GM11168 (cell line): Measurements from ENCODE around the gene NKAIN2.
"Not testable (repeated sequence)": the region's sequence is repeated elsewhere in the genome, so short reads cannot be mapped to it uniquely, and the experiment has no call there.

Source experiments
- in situ Hi-C: fragments of 300-500 bp; cut with MboI; formaldehyde crosslinking; loops from one replicate; pipeline ENCODE4 v1.12.0; 2022; ENCODE audit warnings: low sequenced_read_pairs; ENCODE audit not compliant: unreplicated experiment

Gene NKAIN2

DNA sequence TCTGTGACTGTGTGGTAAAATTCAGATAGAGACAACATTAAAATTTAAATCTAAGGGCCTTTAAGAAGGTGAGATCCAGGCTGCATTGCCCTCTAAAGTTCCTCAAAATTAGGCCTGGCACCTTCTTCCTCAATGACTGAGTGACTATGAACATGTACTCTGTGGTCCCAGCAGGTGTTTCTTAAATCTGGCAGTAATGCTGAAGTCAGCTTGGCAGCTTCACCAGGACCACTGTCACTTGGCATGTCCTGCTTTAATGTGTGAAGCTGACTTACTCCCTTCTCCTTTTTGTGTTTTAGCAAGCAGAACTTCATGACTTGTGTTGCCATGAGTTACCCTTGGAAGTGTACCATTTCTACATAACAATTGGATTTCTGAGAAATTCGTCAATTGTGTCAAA, 141.7 kb downstream of the NKAIN2 start:
- in situ Hi-C loops = no loop called here

DNA sequence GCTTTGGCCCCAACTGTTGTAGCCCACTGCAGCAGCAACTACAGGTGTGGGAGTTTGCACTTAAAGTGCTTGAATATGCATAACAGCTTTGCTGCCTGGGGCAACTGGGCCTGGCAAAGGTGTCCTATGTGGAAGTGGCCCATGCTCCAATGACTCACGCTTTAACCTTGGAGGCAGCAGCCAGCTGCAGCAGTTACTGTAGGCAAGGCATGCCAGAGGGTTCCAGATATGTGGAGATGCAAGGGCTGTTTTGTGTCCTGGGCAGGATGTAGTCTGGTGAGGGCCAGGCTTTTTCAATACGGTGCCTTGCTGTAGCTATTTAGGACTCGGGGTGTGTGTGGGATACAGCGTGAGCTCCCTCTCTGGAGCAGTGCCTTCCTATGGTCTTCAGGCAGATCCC, 150.3 kb downstream of the NKAIN2 start:
- in situ Hi-C loops = no loop called here

DNA sequence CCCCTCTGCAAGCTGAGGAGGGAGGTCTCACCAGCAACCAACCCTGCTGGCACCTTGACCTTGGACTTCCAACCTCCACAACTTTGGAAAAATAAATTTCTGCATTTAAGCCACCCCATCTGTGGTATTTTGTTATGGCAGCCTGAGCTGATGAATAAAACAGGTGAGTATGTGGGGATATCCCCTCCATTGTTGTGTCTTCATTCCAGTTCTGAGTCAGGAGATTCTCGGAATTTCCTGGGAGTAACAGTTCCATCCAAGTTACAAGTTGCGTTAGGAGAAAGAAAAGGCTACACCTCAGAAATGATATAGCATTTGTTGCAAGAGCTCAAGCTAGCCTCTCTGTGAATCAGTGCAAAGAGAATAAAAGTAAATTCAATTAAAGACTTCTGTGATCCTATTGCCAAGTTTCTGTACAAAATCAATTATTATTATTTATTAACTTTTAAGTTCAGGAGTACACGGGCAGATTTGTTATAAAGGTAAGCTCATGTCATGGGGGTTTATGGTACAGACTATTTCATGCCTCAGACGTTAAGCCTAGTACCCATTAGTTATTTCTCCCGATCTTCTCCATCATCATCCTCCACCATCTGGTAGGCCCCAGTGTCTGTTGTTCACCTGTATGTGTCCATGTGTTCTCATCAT, 153.0 kb downstream of the NKAIN2 start:
- in situ Hi-C loops = no loop called here

DNA sequence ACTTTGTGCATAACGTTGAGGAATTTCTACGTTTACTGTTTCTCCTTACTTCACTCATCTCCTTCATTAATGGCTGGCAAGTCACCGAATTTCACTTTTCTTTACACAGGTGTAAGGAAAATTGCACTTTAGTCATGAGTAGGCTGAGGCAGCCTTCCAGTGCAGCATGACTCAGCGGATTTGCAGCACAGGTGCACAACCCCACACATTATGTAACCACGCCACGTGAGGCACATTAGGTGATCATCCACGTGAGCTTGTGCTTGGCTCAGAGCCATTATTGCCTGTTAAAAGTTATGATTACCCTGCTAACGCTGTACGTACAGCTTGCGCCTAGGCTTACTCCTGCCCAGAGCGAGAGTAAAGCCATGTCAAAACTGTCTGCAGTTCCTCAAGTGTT, 158.8 kb downstream of the NKAIN2 start:
- in situ Hi-C loops = no loop called here

DNA sequence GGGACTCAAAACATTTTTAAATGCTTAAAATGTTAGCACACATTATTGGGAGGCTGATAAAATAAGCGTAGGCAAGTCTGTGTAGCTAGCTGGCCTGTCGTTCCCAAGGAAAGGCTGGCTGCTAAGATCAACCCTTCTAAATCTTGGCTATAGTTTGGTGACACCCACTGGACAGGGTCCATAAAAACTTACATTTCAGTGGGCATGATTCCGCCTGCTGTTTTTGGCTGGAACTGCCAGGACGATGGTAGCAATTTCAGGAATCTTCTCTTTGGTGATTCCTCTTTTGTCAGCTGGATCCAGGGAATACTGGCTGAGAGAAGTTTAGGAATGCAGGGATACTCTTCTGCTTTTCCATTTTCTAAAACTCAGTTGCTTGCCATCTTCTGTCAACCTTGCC, 162.2 kb downstream of the NKAIN2 start:
- in situ Hi-C loops = no loop called here

DNA sequence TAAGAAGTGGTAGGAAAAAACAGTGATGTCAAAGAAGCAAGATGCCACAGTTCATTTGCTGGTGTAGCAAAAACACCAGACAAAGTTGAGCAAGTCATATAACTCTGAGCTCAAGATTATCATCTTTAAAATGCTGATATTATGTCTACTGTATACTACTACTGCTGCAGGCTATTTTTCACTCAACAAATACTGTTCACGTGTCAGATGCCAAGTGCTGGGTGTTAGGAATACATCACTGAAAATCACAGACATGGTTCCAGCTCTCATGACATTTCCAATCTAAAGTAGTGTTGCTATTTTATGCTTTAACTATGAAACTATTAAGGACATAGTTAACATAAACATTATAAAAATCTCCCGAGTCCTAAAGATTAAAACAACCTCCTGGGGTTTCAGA, 163.0 kb downstream of the NKAIN2 start:
- in situ Hi-C loops = no loop called here

DNA sequence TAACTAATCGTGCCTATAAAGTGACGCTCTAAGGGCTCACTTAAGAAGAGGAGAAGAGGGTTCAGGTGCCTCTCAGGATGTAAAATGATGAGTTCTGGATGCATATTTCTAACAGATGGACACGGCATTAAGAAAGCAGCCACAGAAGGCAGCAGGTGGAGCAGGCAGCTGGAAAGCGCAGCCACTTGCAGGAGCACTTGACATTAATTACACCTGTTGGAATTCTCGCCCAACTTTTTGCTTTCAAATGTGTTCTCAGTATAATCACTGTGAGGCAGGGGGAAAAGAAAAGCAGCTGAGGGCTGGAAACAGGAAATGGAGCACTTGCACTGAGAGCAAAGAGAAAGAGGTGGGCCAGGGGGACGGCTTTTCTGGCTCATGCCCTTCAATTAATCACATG, 164.2 kb downstream of the NKAIN2 start:
- in situ Hi-C loops = no loop called here

DNA sequence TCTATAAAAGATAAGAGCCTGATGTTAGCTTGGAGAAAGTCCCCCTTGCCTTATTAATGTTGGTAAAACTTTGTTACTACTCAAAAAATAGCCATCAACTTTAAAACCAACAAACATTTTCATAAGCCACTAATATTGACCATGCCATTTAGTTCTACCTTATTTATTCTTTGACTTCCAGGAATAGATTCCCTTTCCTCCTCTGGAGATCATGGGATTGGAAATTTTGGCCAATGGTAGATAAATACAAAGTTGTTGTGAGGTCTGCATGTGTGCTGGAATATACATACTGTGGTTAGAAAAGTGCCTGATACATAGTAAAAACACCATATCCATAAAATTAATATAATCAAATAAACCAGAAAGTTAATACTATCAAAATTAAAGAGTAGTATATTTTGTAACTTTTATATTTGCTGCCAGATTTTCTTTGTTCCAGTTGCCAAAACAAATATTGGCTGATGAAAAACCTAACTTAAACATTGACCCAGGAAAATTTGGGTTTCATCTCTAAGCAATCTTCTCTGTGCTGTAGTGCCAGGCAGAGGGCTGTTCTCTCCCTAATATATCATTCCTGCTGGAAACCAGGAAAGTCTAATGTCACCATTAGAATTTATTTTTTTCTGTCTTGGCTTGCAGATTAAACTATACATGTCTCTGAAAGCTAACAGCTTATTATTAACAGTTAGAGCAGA, 169.1 kb downstream of the NKAIN2 start:
- in situ Hi-C loops = no loop called here

DNA sequence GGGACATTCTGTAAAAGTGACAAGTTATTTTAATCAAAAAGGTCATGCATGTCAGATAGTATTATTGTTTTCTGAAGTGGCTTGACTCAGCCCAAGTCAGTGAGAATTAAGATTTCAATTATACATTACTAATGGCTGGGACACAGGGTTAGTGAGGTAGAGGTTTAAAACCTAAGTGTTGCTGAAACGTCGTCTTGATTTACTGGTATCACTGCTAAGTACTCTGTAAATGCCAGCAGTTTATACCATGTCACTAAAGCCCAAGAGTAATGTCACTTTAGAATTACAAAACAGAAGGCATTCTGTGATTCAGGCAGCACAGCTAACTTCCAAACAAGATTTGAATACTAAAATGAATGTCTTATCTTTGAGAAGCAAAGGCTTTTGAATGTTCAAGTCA, 176.6 kb downstream of the NKAIN2 start:
- in situ Hi-C loops = no loop called here

DNA sequence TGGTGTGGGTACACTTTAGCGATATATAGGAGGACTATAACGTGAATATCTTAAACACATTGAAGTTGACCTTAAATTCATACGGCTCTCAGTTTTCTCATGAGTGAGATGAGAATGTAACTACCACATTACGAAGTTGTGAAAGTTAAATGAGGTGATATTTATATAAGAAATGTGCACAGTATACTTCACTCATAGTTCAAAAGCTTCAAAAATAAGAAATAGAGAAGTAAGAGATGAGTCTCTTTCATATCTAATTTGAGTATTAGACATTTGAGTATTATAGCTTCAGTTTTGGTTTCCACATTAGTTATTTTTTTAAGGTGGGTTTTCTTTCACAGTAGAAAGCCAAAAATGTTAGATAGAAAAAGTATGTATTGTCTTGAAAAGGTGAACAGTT, 183.3 kb downstream of the NKAIN2 start:
- in situ Hi-C loops = no loop called here

DNA sequence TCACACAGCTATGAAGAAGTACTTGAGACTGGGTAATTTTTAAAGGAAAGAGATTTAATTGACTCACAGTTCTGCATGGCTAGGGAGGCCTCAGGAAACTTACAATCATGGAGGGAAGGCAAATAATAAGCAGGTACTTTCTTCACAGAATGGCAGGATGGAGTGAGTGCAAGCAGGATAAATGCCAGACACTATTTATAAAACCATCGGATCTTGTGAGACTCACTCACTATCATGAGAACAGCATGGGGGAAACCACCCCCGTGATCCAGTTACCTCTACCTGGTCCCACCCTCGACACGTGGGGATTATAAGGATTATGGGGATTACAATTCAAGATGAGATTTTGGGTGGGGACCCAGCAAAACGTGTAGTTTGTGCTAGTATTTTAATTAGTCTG, 186.3 kb downstream of the NKAIN2 start:
- in situ Hi-C loops = not testable (repeated sequence)

DNA sequence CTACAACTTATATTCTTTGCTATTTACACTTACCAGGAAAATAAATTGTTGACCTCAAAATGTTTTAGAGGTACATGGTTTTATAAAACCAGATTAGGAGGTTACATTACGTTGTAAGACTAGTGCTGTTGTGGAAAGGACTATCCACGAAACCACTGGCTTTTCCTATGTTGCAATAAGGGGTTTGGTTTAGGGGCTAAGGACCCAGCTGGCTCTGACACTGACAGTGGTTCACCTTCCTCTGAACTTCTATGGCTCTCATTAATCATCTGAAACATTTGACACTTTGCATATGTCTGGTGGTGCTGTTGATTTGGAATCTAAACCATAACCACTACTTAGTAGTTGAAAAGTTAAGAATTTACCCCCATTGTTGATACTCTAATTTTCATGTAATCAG, 186.7 kb downstream of the NKAIN2 start:
- in situ Hi-C loops = no loop called here

DNA sequence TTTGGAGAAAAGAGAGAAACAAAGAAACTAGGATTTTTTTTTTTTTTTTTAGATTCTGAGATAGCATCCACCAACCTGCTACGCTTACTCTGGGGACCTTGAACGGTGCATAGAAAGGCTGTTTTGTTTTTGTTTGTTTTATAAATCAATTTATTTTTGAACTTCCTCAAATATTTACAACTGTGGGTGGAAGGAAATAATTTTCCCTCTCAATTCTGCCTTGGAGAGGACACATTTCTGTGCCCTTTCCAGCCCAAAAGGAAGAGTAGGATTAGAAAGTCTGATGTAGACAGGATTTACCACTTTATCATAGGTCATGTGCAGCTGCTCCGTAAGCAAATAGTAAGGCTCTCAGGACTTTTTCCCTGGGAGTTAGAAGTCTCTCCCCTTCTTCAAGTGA, 190.5 kb downstream of the NKAIN2 start:
- in situ Hi-C loops = no loop called here

DNA sequence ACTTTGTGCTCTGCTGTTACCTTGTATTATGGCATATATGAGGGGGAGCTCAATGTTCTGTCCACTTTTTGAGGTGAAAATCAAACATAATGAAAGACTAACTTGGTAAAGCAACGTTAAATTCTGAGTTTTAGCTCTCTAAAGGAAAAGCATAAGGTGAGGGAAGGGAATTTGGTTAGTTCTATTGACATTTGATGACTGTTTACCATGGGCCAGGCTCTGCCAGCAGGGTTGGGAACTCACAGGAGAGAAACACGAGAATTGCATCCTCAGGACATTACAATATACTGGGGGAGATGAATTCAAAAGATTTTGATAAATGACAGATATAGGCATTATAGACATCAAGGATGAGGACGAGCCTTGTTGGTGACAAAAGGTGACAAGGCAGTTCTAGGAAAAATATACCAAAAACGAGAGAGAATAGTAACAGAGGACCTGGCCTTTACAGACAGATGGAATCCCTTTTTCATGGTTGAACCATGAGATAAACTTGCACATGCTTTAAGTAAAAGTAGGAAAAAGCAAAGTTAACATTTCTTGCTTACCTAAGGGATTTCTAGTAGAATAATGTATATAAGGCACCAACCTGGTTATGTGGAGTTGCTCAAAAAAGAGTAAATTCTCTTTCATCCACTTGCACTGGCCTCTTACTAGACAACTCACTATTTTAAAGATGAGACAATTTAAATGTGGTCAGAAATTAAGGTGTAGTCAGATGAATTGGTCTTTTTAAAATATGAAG, 191.4 kb downstream of the NKAIN2 start:
- in situ Hi-C loops = no loop called here

DNA sequence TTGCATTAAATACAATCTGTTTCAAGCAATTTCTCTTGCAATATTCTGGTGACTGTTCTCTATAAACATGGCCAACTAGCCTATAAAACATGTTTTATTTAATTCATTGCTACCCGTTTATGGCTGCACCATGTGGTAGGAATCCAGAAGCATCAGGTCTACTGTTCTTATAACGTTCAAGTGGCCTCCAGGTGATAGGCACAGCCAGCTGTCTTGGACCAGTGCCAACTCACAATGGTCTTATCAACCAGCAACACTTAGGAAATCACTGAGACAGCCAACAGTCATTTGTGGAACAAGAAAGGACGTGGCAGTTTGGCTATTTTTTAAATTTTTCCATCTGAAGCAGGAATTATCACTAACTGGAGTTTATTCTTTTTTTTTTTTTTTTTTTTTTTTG, 193.6 kb downstream of the NKAIN2 start:
- in situ Hi-C loops = no loop called here

DNA sequence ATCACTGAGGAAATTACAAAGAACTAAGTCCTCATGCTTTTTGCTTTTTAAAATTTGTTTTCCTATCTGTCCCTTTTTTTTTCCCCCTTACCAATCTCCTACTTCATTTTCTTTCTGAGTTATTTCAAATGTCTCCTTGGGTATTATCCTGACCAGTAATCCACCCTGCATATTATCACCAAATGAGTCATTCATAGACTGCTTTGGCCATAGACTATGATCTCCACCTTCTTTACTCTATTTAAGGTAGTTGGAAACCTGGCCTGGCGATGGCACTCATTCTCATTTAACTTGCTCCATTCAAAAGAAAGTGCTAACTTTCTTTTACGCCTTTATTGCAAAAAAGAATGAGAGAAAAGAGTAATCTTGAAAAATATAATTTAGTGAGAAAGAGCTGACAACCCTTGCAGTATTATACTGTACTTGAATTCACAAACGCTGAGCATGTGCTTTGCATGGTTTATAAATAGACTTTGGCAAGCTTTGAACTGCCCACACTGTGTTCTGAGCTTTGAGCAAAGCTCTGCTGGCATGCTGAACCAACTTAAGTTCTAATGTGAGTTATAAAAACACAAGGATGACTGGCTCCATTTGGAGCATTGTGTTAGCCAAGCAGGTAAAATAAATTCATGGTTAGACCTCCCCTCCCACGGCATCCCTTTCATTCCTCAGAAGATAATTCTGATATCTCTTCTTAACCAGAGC, 198.9 kb downstream of the NKAIN2 start:
- in situ Hi-C loops = no loop called here

DNA sequence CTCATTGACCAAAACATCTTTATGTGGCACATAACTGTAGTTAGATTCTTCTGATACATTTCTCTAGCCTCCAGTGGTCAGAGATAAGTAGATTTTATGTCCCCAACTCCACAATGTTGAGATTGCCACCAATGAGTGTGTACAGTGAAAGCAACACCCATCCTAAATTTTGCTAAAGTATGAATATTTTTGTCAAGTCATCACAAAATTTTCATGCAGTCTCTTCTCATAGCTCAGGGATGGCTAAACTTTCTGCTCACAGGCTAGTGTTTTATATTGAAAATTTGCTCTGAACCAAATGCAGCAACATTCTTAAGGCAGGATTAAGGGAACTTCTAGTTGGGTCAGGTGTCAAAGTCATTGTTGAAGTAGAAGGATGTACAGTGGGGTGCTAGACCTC, 203.6 kb downstream of the NKAIN2 start:
- in situ Hi-C loops = no loop called here

DNA sequence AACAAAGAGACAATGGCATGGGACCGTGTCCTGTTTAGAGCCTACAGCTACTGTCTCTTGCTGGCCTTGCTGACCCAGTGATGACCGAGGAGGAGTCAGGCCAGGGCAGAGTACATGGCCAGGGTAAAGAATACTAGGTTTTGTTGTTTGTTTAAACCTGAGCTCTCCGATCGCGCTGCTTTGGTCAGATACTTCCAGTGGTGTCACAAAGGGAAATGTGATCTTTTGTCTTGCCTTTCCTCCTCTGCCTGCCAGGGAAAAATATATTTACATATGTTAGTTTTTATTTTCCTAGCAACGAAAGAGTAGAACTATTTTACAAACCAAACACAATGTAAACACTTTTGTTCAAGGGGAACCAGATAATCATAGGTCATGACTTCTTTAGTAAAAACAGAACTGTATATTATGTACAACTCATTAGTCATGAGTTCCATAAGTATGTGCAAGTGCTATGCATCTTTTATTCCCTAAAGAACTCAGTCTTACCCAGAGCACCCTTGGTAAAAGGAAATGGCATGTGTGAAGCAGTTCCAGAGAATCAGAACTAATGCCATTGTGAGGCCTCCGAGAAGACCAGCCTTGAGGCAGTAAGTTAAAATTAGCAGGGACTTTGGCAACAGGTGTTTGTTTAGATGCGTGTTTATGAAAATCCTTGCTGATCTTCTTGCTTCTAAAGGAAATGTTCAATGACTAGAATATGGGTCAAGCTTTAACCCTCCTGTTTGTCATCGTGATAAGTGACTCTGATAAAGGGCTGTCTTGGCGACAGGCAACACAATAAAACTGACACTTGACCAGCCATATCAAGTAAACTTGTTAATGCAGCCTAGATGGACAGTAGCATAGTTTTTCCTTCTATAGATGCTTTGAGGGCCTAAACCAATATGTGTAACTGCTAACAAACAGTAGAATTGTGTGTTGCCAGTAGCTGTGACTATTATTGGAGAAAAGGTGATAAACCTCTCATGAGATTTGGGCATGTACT, 204.6 kb downstream of the NKAIN2 start:
- in situ Hi-C loops = no loop called here

DNA sequence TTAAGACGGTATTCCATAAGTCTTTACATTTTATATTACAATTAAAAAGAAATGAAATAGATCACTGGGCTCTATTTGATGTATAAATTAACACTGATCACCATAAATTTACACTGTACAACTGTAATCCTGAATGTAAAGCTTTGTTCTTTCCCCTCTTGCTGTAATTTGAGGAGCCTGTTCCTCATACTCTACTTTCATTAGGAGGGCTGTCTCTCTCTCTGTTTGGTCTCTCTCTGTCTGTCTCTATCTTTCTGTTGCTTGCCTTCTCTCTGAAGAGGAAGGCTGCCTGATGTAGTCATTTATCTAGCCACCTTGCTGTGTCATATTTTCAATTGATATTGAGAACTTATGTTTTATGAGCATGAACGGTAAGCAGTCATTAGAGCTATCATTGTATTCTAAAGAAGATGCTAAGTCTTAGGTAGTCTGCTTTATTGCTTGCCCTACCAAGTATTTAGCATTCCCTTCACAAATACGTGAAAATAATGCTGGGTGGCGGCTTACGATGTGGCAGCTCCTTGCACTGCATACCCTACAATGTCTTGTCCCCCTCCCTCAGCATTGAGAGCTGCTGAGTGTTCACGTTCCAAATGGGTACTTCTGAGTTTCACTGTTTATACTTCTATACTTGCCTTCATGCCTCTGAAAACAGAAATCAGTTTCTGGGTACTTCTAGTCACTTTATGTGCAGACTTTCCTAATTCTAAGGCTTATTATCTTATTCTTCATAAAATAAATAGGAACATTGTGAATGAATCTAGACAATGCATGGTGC, 205.5 kb downstream of the NKAIN2 start:
- in situ Hi-C loops = no loop called here
